Lung (tissue), 12 donors: ENCODE results near the gene RMI2. TPM values are rescaled to one million over a fixed set of nuclear protein-coding genes. Genes with fewer than 3 reads are reported as not detected.

Experiments
- ATAC-seq: fragments of 200-7000 bp; cut with Tn5 transposase; one replicate; pipeline ENCODE4 v1.9.1; 2020; ENCODE audit warnings: moderate number of reproducible peaks; ENCODE audit not compliant: insufficient read depth, low FRiP score
- DNase-seq, 3 donors: peaks; one replicate each; pipeline ENCODE4 v3.0.0-alpha.2; 2013 to 2017
- H3K27ac ChIP-seq, 2 donors: one replicate each; pipeline ENCODE4 v1.5.1; 2013; ENCODE audit warnings: mild to moderate bottlenecking in 2 of 2, moderate library complexity in 2 of 2, control low read depth in 1 of 2, inconsistent platforms in 1 of 2, low read depth in 1 of 2, low read length in 1 of 2
- H3K27me3 ChIP-seq, 3 donors: one replicate each; pipeline ENCODE4 v1.5.1; 2013; ENCODE audit warnings: low read length in 2 of 3; ENCODE audit not compliant: control insufficient read depth in 3 of 3, insufficient read depth in 3 of 3
- H3K36me3 ChIP-seq, 4 donors: one replicate each; pipeline ENCODE4 v1.5.1; 2013; ENCODE audit warnings: low read length in 4 of 4, mild to moderate bottlenecking in 1 of 4, moderate library complexity in 1 of 4; ENCODE audit not compliant: control insufficient read depth in 4 of 4, insufficient read depth in 4 of 4
- H3K4me1 ChIP-seq, 5 donors: one replicate each; pipeline ENCODE4 v1.5.1; 2013; ENCODE audit warnings: low read length in 5 of 5, mild to moderate bottlenecking in 2 of 5, moderate library complexity in 1 of 5; ENCODE audit not compliant: control insufficient read depth in 5 of 5, insufficient read depth in 5 of 5
- H3K4me3 ChIP-seq: one replicate; pipeline ENCODE4 v1.5.1; 2013; ENCODE audit warnings: mild to moderate bottlenecking, control low read depth, moderate library complexity
- H3K9ac ChIP-seq, 2 donors: one replicate each; pipeline ENCODE4 v1.5.1; 2013; ENCODE audit warnings: low read length in 2 of 2, control low read depth in 1 of 2; ENCODE audit not compliant: insufficient read depth in 1 of 2
- H3K9me3 ChIP-seq, 4 donors: one replicate each; pipeline ENCODE4 v1.5.1; 2013; ENCODE audit warnings: low read length in 3 of 4, mild to moderate bottlenecking in 1 of 4, moderate library complexity in 1 of 4; ENCODE audit not compliant: control insufficient read depth in 4 of 4, insufficient read depth in 3 of 4
- CTCF ChIP-seq: IDR thresholded peaks from 2 replicates; pipeline ENCODE4 v1.5.1; 2012; ENCODE audit warnings: mild to moderate bottlenecking; ENCODE audit errors: control extremely low read depth, extremely low read depth
- WGBS, 2 donors: extraction: QIAGEN DNeasy Blood & Tissue Kit; methylation state at CpG; one replicate each; pipeline ENCODE4 v1.1.7; 2013; 5-methylcytosine and 5-hydroxymethylcytosine counted together
- polyA plus RNA-seq, 2 donors: library from polyadenylated mRNA; stranded (reverse); fragments of 200-250 nt; gene quantifications; one replicate each; pipeline ENCODE4 v1.2.1, GENCODE V29; 2013
- total RNA-seq, 2 donors: library from RNA; depleted of rRNA in 1 of 2; stranded (reverse); fragments of >200 nt in 1 of 2; gene quantifications; one replicate each; pipeline ENCODE4 v1.2.1, GENCODE V29; 2014 to 2021
- donor health status: control.
- donor health status: control.
- donor health status: Bipolar disorder and iron deficiency.
- donor health status: healthy.
- donor health status: DM: yes; HTN: yes; CAD: no.

Gene RMI2
- total and polyA plus RNA-seq, 4 donors = 2.5 to 7.2 (median 4.5) TPM

GRCh38 chr16:11384184-11384955 lies 39.1 kb downstream of the RMI2 start:
- H3K9ac ChIP-seq = no peak overlapping the region
- H3K4me1 ChIP-seq = peaks cover 0 to 3% (median 1%) of the 10 kb centered on the region in 5 donors
- no peaks in the 10 kb centered on the region for H3K36me3 ChIP-seq
- no peak overlapping the region for H3K4me3 ChIP-seq
- no peak for DNase-seq
- ATAC-seq = no peak
- TF ChIP-seq CTCF = no peak
- no peaks in the 10 kb centered on the region for H3K27me3 ChIP-seq
- H3K27ac ChIP-seq = no peak overlapping the region
- H3K9me3 ChIP-seq = no peaks in the 10 kb centered on the region
- 83 to 86% methylated on average over 24 to 25 of the region's 25 CpGs for WGBS, 2 donors

DNA sequence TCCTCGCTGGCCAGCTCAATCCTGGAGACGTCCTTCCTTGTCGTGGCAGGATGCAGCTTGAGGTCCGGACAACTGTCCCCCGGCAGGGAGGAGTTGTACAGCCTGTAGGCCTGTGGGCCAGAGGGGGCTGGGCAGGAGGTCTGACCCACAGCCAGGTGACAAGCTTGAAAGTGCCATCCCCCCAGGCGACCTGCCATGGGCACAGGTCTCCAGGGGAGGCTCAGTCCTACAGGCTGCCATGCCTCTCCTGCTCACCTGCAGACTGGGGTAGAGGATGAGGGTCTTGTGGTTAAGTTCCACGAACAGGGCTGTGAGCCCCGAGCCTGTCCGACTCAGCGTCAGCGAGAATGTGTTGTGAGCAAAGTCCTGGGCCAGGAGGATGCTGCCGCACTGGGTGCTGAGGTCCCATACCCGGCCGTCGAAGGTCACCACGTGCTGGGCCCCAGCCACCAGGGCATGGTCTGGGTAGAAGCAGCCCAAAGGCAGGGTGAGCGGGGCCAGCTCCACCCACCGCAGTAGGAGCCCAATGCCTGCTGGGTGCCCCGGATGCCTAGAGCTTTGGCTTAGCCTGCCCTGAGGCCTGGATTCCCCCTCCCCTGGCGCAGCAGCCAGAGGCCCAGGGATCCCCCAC lies 39.8 kb downstream of the RMI2 start:
- no peak overlapping the region for H3K27ac ChIP-seq
- ATAC-seq (no peak), DNase-seq (no peak)
- H3K27me3 ChIP-seq = no peaks in the 10 kb centered on the region
- TF ChIP-seq CTCF = no peak
- WGBS, 2 donors = 89 to 90% methylated on average over 20 of the region's 20 CpGs
- H3K9ac ChIP-seq = no peak overlapping the region
- H3K36me3 ChIP-seq = no peaks in the 10 kb centered on the region
- H3K4me3 ChIP-seq = no peak overlapping the region
- no peaks in the 10 kb centered on the region for H3K9me3 ChIP-seq
- H3K4me1 ChIP-seq = peaks cover 0 to 3% (median 1%) of the 10 kb centered on the region in 5 donors

GRCh38 chr16:11386054-11386680 lies 40.9 kb downstream of the RMI2 start:
- no peak for TF ChIP-seq CTCF
- H3K36me3 ChIP-seq = no peaks in the 10 kb centered on the region
- H3K4me1 ChIP-seq = peaks cover 0 to 11% (median 1%) of the 10 kb centered on the region in 5 donors
- no peak for DNase-seq
- no peaks in the 10 kb centered on the region for H3K9me3 ChIP-seq
- no peaks in the 10 kb centered on the region for H3K27me3 ChIP-seq
- H3K27ac ChIP-seq = no peak overlapping the region
- no peak overlapping the region for H3K9ac ChIP-seq
- WGBS, 2 donors = 90 to 93% methylated on average over 12 of the region's 12 CpGs
- ATAC-seq = no peak
- H3K4me3 ChIP-seq = no peak overlapping the region
